ENCODE data around the gene COASY.

- TF ChIP-seq CTCF (conservative IDR thresholded peaks at IDR 0.05; ENCODE audit: low read length) (no peak), EZH2phosphoT487 (IDR thresholded peaks at IDR 0.05; ENCODE audit: borderline replicate concordance) (no peak)
Measured at GRCh38 chr17:42571435-42572225, 9.7 kb downstream of the COASY start.
